ENCODE measurements around the gene IRF4.
"Not testable (repeated sequence)": the region's sequence is repeated elsewhere in the genome, so short reads cannot be mapped to it uniquely, and the experiment has no call there.

Gene IRF4

DNA sequence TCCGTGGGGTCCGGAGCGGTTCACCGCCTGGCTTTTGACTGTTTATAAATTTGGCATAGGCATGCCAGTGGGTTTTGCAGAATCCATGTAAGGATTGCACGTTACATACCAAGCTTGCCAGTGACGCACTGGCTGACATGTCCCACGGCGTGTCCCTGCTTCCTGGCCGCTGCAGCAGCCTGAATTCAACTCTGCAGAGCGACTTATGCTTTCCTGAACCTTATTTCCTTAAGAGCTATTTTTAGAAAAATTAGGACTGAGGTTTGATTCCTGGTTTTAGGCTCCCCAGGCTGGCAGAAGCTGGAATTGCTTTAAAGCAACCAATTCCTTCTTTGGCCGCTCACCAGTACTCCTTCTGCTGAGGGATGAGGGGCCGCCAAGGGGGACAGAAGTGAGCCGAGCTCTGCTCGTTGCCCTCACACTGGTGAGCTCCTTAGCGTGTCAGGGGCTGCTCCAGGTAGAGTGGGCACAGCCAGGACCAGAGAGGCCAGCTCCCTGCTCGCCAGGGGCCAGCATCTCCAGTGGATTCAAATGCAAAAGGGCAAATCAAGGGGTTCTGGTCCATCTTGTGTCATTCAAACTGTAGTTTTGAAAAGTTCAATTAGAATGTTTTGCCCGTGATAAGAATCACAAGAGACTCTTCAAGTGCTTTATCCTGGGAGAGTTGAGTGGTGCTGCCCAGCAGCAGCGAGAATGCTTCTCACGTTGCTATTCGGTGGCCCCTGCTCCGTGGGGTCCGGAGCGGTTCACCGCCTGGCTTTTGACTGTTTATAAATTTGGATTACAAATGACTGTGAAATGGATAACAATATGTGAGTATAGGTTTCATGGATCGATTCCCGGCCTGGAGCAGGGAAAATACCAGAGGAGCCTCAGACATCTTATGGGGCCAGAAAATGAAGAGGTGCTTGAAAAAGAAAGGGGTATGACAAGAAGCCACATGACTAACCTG, 17.5 kb upstream of the IRF4 start:
- H3K36me3 ChIP-seq (ENCODE audit: control insufficient read depth, insufficient read depth, low read length): no peaks in the 10 kb centered on the region
- no peak overlapping the region for H3K27ac ChIP-seq (ENCODE audit: insufficient read depth, low read length, poor library complexity, severe bottlenecking)
- H3K4me1 ChIP-seq (ENCODE audit: control insufficient read depth, insufficient read depth, low read length, poor library complexity, severe bottlenecking): no peaks in the 10 kb centered on the region
- no peaks in the 10 kb centered on the region for H3K9me3 ChIP-seq (ENCODE audit: control insufficient read depth, low read length)
- DNase-seq: no peak
- H3K27me3 ChIP-seq (replicated peaks; ENCODE audit: control insufficient read depth, insufficient read depth, low read length, poor library complexity, severe bottlenecking): peaks cover 4% of the 10 kb centered on the region
- no peak overlapping the region for H3K4me3 ChIP-seq (ENCODE audit: insufficient read depth, low read depth, low read length, poor library complexity, severe bottlenecking)

DNA sequence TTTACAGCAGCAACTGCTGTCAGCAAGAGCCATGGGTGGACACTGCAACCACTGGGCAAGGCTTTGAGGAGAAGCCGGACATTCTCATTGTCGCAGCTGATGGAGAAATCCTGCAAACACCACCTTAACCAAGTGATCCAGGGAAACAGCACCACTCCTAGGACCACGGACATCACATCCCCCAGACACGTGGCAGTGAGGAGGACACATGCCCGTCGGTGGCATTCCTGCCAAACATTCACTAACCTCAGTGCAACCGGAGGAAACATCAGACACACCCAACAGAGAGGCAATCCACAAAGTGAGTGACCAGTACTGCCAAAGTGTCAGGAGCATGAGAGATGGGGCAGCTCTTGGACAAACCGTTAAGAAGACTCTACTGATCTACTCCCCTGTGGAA, 16.6 kb upstream of the IRF4 start:
- no peak overlapping the region for H3K4me3 ChIP-seq (ENCODE audit: insufficient read depth, low read depth, low read length, poor library complexity, severe bottlenecking)
- H3K27me3 ChIP-seq (replicated peaks; ENCODE audit: control insufficient read depth, insufficient read depth, low read length, poor library complexity, severe bottlenecking): peaks cover 4% of the 10 kb centered on the region
- H3K27ac ChIP-seq (ENCODE audit: insufficient read depth, low read length, poor library complexity, severe bottlenecking): no peak overlapping the region
- H3K4me1 ChIP-seq (ENCODE audit: control insufficient read depth, insufficient read depth, low read length, poor library complexity, severe bottlenecking): no peaks in the 10 kb centered on the region
- DNase-seq: no peak
- no peaks in the 10 kb centered on the region for H3K9me3 ChIP-seq (ENCODE audit: control insufficient read depth, low read length)
- no peaks in the 10 kb centered on the region for H3K36me3 ChIP-seq (ENCODE audit: control insufficient read depth, insufficient read depth, low read length)

- Histone ChIP-seq H3K27ac (ENCODE audit: insufficient read depth, low read length, poor library complexity, severe bottlenecking) (no peak overlapping the region), H3K27me3 (replicated peaks; ENCODE audit: control insufficient read depth, insufficient read depth, low read length, poor library complexity, severe bottlenecking) (peaks cover 4% of the 10 kb centered on the region), H3K9me3 (ENCODE audit: control insufficient read depth, low read length) (no peaks in the 10 kb centered on the region), H3K4me3 (ENCODE audit: insufficient read depth, low read depth, low read length, poor library complexity, severe bottlenecking) (no peak overlapping the region), H3K36me3 (ENCODE audit: control insufficient read depth, insufficient read depth, low read length) (no peaks in the 10 kb centered on the region), H3K4me1 (ENCODE audit: control insufficient read depth, insufficient read depth, low read length, poor library complexity, severe bottlenecking) (no peaks in the 10 kb centered on the region)
- no peak for DNase-seq
These were observed 14.5 kb upstream of the IRF4 start for GRCh38 chr6:376827-377640.

- not testable (repeated sequence) for H3K4me1 ChIP-seq (ENCODE audit: control insufficient read depth, insufficient read depth, low read length, poor library complexity, severe bottlenecking); H3K4me3 ChIP-seq (ENCODE audit: insufficient read depth, low read depth, low read length, poor library complexity, severe bottlenecking); H3K36me3 ChIP-seq (ENCODE audit: control insufficient read depth, insufficient read depth, low read length); DNase-seq; H3K27me3 ChIP-seq (replicated peaks; ENCODE audit: control insufficient read depth, insufficient read depth, low read length, poor library complexity, severe bottlenecking); H3K27ac ChIP-seq (ENCODE audit: insufficient read depth, low read length, poor library complexity, severe bottlenecking); H3K9me3 ChIP-seq (ENCODE audit: control insufficient read depth, low read length)
These were observed 13.9 kb upstream of the IRF4 start for GRCh38 chr6:377641-378020.

- H3K4me3 ChIP-seq (ENCODE audit: insufficient read depth, low read depth, low read length, poor library complexity, severe bottlenecking): no peak overlapping the region
- peaks cover 4% of the 10 kb centered on the region for H3K27me3 ChIP-seq (replicated peaks; ENCODE audit: control insufficient read depth, insufficient read depth, low read length, poor library complexity, severe bottlenecking)
- DNase-seq: no peak
- H3K36me3 ChIP-seq (ENCODE audit: control insufficient read depth, insufficient read depth, low read length): no peaks in the 10 kb centered on the region
- no peak overlapping the region for H3K27ac ChIP-seq (ENCODE audit: insufficient read depth, low read length, poor library complexity, severe bottlenecking)
- no peaks in the 10 kb centered on the region for H3K9me3 ChIP-seq (ENCODE audit: control insufficient read depth, low read length)
- H3K4me1 ChIP-seq (ENCODE audit: control insufficient read depth, insufficient read depth, low read length, poor library complexity, severe bottlenecking): no peaks in the 10 kb centered on the region
These were observed 13.2 kb upstream of the IRF4 start for GRCh38 chr6:378090-378957.

DNA sequence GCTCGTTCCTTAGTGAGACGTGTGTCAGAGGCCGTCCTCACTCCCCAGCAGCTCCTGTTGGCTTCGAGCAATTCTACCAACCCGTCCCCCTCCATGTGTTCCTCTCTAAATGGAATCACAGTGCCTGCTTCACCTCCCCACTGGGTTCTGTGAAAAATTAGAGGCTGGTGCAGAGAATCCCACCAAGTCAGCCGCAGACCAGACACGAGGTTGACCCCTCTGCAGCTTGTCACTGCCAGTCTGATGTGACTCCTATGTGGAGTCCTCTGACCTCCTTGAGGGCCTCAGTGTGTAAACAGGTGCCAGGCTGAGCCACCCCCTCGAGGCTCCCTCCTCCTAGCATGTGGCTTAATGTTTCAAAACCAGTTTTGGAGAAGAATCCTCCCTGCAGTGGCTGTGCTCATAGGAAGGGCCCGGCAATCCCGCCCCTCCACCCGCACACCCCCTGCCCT, 12.6 kb upstream of the IRF4 start:
- H3K9me3 ChIP-seq (ENCODE audit: control insufficient read depth, low read length): no peaks in the 10 kb centered on the region
- H3K36me3 ChIP-seq (ENCODE audit: control insufficient read depth, insufficient read depth, low read length): no peaks in the 10 kb centered on the region
- no peaks in the 10 kb centered on the region for H3K4me1 ChIP-seq (ENCODE audit: control insufficient read depth, insufficient read depth, low read length, poor library complexity, severe bottlenecking)
- H3K27me3 ChIP-seq (replicated peaks; ENCODE audit: control insufficient read depth, insufficient read depth, low read length, poor library complexity, severe bottlenecking): peaks cover 4% of the 10 kb centered on the region
- H3K4me3 ChIP-seq (ENCODE audit: insufficient read depth, low read depth, low read length, poor library complexity, severe bottlenecking): no peak overlapping the region
- no peak for DNase-seq
- no peak overlapping the region for H3K27ac ChIP-seq (ENCODE audit: insufficient read depth, low read length, poor library complexity, severe bottlenecking)

DNA sequence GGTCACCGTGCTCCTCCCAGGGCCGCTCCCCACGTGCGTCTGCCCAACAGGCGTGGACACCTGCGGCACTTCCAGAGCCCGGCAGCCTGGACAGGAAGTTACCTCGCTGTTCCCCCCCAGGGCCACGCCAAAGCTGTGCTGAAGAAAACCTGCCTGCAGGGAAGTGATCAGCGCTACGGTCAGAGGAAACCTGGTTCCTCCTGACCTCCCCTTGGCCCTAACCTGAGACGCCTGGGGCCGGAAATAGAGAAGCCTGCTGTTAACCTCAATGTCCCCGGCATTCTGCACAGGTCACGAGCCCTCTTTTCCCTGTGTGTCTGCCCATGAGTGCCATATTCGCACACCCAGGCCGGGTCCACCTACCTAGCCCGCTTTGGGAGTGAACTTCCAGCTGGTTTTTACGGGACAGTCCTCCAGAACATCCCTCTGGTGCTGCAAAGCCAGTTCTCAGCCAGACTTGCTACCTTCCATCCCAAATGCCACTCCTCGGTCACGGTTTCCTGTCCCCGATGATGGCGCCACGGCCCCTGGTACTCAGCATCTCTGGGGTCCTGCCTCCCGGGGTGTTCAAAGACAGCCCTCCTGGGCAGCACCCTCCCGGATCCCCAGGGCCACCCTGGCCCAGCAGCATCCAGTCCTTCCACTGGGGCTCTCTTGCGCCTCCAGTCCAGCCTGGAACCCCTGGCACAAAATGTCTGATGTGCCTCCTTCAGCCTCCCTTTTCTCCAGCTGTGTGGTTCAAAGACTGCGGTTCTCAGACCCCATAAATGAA, 12.0 kb upstream of the IRF4 start:
- Histone ChIP-seq H3K27me3 (replicated peaks; ENCODE audit: control insufficient read depth, insufficient read depth, low read length, poor library complexity, severe bottlenecking) (peaks cover 4% of the 10 kb centered on the region), H3K36me3 (ENCODE audit: control insufficient read depth, insufficient read depth, low read length) (no peaks in the 10 kb centered on the region), H3K9me3 (ENCODE audit: control insufficient read depth, low read length) (no peaks in the 10 kb centered on the region), H3K4me3 (ENCODE audit: insufficient read depth, low read depth, low read length, poor library complexity, severe bottlenecking) (no peak overlapping the region), H3K27ac (ENCODE audit: insufficient read depth, low read length, poor library complexity, severe bottlenecking) (no peak overlapping the region), H3K4me1 (ENCODE audit: control insufficient read depth, insufficient read depth, low read length, poor library complexity, severe bottlenecking) (no peaks in the 10 kb centered on the region)
- DNase-seq: no peak

- no peak overlapping the region for H3K27ac ChIP-seq (ENCODE audit: insufficient read depth, low read length, poor library complexity, severe bottlenecking)
- no peaks in the 10 kb centered on the region for H3K9me3 ChIP-seq (ENCODE audit: control insufficient read depth, low read length)
- no peaks in the 10 kb centered on the region for H3K27me3 ChIP-seq (replicated peaks; ENCODE audit: control insufficient read depth, insufficient read depth, low read length, poor library complexity, severe bottlenecking)
- H3K36me3 ChIP-seq (ENCODE audit: control insufficient read depth, insufficient read depth, low read length): no peaks in the 10 kb centered on the region
- H3K4me1 ChIP-seq (ENCODE audit: control insufficient read depth, insufficient read depth, low read length, poor library complexity, severe bottlenecking): no peaks in the 10 kb centered on the region
- H3K4me3 ChIP-seq (ENCODE audit: insufficient read depth, low read depth, low read length, poor library complexity, severe bottlenecking): no peak overlapping the region
- DNase-seq: no peak
These were observed 11.0 kb upstream of the IRF4 start for GRCh38 chr6:380234-381218.
